ENCODE results near the gene SLC25A11.

- TF ChIP-seq CTCF (IDR thresholded peaks at IDR 0.05 in 2 of 3, conservative IDR thresholded peaks at IDR 0.05 in 1 of 3; ENCODE audit: borderline replicate concordance in 1 of 3, insufficient read depth in 1 of 3, low read depth in 2 of 3, low read length in 2 of 3) (no peak), POLR2AphosphoS5 (IDR thresholded peaks at IDR 0.05; ENCODE audit: low read depth, low read length) (no peak), EGR1 (IDR thresholded peaks at IDR 0.05; ENCODE audit: low read depth) (no peak), TCF7L2 (IDR thresholded peaks at IDR 0.05; ENCODE audit: borderline replicate concordance, extremely low read depth, insufficient read depth, insufficient read length) (no peak), ZFX (IDR thresholded peaks at IDR 0.05) (no peak), EZH2phosphoT487 (IDR thresholded peaks at IDR 0.05; ENCODE audit: borderline replicate concordance) (no peak), EZH2 (IDR thresholded peaks at IDR 0.05) (no peak), RAD21 (IDR thresholded peaks at IDR 0.05; ENCODE audit: low read depth) (no peak), SP1 (IDR thresholded peaks at IDR 0.05; ENCODE audit: low read depth) (no peak), SIN3A (IDR thresholded peaks at IDR 0.05; ENCODE audit: low read depth) (no peak), POLR2A (IDR thresholded peaks at IDR 0.05; ENCODE audit: borderline replicate concordance, extremely low read depth, insufficient read depth, insufficient read length) (no peak), JUND (IDR thresholded peaks at IDR 0.05) (no peak), ZBTB33 (IDR thresholded peaks at IDR 0.05; ENCODE audit: extremely low read depth, insufficient replicate concordance, low read length) (no peak)
- TF ChIP-seq, protein P1, sequence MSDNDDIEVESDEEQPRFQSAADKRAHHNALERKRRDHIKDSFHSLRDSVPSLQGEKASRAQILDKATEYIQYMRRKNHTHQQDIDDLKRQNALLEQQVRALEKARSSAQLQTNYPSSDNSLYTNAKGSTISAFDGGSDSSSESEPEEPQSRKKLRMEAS (IDR thresholded peaks at IDR 0.05) = no peak
These were observed 10.9 kb upstream of the SLC25A11 start, which contains the start of gene ENO3 for GRCh38 chr17:4950746-4951204.
